NOMO-1 (cell line): Measurements from ENCODE around the gene FMNL2.

Source experiments
- DNase-seq, 2 experiments: peaks; one replicate each; lab custom pipeline; 2025; ENCODE audit not compliant: unreplicated experiment in 2 of 2; lab: John Stamatoyannopoulos, UW

Gene FMNL2

GRCh38 chr2:152372438-152372984 lies 37.5 kb downstream of the FMNL2 start:
- DNase-seq = no peak

DNA sequence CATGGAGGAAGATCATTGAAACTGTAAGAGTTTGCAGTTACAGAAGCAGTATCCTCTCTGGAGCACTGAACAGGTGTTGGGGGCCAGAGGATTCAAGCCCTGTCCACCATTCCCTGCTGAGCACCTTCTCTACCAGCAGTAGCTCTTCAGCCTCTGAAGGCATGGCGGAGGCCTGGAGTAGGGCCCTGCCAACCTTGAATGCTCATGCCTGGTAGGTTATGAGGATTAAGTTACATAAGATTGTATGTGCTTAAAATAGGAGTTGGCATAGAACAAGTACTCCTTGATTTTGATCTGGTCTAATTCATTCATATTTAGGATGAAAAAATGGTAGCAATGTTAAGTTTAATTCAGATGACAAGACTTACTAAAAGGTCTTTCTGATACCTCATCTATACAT lies 40.2 kb downstream of the FMNL2 start:
- DNase-seq = no peak

DNA sequence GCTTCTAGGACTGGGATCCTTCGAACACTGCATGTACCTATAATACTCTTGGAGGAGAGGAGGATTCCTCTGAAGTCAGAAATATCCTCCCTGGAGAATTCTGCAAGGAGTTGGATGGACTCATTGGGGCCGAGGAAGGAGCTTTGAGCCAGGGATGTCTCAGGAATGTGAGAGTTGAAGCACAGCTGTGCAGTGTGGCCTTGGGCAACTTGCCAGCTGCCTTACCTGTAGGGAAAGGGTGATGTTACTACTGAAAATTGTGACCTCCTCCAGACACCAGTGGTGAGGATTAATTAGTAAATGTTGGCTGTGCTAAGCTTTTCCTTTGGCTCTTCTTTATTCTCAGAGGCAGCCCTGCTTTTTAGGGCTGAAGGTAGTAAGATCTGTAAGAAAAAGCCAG lies 41.4 kb downstream of the FMNL2 start:
- no peak for DNase-seq

DNA sequence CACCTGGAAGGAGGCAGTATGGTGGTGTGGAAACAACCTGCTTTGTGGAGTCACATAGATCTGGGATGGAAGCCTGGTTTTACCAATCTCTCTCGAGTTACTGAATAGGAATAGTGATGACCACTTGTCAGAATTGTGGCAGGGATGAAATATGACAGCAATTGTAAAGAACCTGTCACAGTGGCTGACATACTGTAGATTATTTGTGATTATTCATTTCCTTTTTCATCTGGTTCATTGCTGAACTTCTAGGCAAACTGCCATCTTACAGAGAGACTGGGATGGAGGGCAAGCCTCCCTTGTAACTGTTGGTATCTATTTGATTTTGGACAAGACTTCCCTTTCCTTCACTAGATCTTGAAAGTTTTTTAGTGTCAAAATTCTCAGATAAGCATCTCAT lies 42.0 kb downstream of the FMNL2 start:
- DNase-seq = no peak

DNA sequence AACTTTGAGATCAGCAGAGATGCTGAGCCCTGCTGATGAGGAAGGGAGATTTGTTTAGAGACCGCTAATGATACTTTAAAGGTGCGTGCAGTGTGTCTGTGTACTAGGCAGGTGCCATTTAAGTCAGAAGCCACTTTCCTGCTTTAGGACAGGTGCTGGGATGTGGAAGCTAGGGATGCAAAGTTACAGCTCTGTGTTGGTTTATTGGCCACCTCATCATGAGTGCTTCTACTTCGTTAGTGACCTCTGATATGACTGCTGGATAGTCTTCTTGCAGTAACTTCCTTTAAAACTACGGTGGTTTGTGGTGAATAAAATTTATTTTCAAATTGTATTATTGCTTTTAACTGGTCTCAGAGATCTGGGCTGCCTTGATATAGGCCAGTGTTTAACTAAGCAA lies 44.1 kb downstream of the FMNL2 start:
- DNase-seq = no peak

DNA sequence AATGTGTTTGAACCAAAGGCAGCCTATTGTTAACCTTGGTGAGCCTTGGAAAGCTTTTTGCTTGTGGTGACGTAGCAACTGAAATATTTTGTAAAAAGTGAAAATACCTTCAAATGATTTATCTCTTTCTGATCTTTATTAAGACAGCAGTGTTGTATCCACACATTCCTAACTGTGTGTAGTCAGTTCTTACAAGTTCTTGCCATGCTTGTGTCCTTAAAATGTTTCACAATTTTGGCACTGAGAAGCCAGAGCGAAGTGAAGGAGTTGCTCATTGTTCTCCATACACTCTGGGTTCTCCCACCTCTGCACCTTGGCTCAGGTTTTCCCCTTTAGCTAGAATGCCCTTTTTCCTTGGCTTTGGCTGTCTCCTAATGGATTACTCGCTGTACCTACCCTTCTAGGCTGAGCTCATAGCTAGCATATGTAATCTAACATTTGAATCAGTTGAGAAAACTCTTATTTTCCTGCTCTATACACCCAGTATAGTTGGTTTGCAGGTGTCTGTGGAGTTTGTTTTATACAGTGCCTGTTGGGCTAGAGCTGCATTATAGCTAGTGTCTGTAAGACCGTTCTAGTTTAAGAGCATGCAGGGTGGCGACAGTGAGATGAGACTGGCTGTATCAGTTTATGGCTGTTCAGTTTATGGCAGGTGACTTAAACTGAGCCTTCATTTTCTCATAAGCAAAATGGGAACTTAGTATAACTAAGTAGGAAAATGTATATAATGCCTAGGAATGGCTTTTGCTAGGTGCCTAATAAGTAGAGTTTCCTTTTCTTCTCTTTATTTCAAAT lies 45.5 kb downstream of the FMNL2 start:
- no peak for DNase-seq

- no peak for DNase-seq
Observed at GRCh38 chr2:152383702-152384101, 48.7 kb downstream of the FMNL2 start.

DNA sequence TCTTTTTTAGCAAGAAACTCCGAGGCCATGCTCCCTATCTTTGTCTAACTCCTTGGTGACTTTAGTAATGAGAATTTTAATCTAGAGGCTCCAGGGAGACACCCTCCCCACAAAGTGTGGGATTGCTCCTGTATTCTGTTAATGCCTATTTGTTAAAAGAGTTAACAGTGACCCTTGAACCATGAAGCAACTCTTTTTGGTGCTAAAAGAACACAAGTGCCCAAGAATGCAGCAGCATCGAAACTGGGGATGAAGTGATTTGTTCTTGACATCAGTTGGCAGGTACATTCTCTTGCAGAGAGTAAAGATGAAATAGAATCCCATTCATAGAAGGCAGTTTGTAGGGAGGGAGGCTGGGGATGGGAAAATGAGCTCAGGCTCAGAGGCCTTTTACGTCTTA lies 50.0 kb downstream of the FMNL2 start:
- no peak for DNase-seq

DNA sequence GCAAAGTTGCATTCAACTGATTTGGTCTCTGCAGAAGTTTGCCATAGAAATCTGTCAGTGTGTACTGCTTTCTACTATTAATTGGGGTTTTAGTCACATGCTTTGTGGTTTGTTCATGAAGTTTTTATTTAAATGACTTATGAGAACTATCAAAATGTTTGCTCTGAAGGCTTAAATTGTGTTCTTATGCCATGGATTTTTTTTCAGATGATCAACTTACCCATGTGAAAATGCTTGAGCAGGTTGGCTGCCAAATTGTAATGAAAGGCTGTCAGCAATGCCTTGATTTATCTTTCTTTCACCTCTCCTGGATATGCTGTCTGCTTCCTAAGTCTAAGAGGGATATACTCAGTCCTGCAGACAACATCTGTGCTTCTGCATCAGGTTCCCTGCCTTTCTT lies 50.7 kb downstream of the FMNL2 start:
- no peak for DNase-seq

- DNase-seq = no peak
Observed at GRCh38 chr2:152386266-152386665, 51.3 kb downstream of the FMNL2 start.

DNA sequence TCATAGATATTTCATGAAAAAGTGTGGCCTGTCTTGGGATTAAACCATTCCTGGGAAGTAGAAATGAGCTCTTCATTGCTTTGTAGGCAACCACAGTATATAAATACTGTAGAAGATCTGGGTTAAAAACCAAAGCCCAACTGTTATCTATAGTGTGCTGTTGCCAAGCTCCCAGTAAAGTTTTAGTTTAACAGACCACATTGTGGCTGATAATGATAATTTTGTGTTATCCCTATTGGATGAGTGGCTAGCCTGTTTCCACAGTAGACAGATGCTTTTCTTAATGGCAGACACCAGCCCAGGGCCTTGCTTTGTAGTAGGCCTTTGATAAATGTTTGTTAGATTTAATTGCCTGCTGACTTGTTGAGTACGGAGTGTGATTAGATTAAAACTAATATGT lies 52.1 kb downstream of the FMNL2 start:
- no peak for DNase-seq

GRCh38 chr2:152388269-152388668 lies 53.3 kb downstream of the FMNL2 start:
- DNase-seq = peak; percentile 2 to 28

DNA sequence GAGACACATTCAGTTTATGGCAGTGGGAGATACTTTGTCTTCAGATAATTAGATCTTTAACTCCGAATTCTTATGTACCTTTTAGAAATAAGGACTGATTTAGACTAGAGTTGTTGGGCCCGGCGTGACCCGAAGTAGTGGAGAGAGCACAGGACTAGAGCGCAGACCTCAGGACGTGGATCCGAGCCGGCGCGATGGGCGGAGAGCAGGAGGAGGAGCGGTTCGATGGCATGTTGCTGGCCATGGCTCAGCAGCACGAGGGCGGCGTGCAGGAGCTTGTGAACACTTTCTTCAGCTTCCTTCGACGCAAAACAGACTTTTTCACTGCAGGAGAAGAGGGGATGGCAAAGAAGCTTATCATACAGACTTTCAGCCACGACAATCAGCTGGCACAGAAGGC lies 54.5 kb downstream of the FMNL2 start:
- DNase-seq = no peak

DNA sequence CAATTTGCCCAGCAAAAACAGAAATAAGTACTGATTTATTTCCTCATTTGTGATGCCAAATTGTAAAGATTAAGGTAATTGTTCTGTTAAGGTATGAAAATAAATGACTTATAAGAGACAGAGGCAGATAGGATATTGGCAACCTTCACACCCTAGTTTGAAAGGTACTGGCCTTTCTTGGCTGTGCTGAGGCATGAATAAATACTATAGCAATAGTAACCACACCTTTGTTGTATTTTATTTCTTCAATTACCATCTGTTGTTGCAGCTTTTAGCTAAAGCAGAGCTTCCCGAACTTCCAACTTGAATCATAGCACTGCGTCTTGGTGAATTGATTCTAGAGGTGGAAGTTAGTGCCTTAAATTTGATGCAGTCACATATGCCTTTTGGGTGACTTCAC lies 55.9 kb downstream of the FMNL2 start:
- no peak for DNase-seq

DNA sequence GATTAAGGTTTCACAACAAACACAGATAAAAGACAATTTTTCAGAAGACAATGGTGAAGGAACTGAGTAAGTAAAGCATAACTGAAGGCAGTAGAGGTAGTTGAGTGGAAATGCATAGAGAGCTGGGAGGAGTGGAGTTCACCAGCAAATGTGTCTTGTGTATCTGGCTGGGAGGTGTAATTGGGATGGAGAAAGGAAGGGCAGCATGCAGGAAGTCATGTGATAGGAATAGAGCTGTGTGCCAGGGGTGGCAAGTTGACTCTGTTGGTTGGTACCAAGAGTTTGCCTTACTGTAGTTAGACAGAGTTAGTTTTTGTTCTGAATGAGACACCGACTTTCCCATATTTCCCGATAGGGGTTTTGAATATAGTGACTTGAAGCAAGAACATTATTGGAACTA lies 56.3 kb downstream of the FMNL2 start:
- no peak for DNase-seq

DNA sequence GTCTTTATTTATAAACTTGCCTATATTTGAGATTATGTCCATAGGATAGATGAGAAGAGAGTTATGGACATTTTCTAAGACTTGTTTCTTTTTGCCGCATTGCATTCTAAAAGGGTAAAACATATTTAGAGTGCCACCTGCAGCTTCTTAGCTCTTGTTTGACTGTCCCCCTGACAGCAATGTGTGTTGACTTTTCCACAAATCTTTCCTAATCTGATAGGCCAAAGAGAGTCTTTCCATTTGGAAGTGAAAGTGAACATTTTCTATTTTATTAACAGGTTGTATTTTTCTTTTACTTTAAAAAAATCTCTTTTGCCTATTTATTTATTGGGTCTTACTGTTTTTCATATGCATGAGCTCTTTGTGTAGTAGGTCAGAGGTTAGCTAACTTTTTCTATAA lies 58.4 kb downstream of the FMNL2 start:
- no peak for DNase-seq

- DNase-seq = no peak
Observed at GRCh38 chr2:152394326-152394725, 59.4 kb downstream of the FMNL2 start.

GRCh38 chr2:152395103-152395502 lies 60.1 kb downstream of the FMNL2 start:
- DNase-seq = no peak

DNA sequence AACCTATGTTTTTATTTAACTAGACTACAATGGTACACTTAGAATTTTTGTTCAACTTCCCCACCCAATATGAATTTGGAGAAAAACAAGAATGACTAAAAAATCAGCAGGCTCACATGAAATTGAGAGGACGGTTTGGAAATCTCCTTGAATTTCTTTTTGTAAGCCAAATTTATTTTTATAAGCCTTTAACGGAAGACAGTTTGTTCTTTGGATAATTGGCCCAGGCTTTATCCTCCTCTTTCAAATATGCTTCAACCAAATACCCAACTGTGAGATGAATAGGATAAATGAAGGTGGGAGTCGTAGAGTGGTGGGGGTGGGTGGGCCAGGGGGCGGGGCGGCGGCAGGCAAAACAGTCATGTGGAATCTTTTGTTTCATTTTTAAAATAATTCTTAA lies 60.6 kb downstream of the FMNL2 start:
- DNase-seq = no peak

GRCh38 chr2:152396051-152396511 lies 61.1 kb downstream of the FMNL2 start:
- no peak for DNase-seq

DNA sequence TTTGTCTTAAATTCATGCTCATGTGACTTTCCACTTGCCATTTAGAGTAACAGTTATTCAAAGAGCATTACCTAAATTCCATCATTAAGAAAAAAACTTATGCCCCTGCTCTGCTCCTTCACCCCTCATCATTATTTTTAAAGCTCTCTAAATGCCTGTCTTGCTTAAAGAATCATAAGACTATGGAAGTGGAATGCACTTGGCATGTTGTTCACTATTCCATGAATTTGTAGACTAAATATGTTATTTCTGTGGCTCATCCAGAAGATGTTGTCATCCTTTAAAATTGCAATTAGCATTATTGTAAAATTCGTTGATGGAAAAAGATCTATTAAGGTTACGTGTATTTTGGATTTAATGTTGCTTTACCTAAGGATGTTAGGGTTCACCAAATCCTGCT lies 61.8 kb downstream of the FMNL2 start:
- no peak for DNase-seq

GRCh38 chr2:152399003-152399402 lies 64.0 kb downstream of the FMNL2 start:
- DNase-seq = no peak
